Right cardiac atrium (tissue), 5 donors: Measurements from ENCODE around the gene RPS17. TPM values are rescaled to one million over a fixed set of nuclear protein-coding genes. Genes with fewer than 3 reads are reported as not detected.

Experiments used
- ATAC-seq, 2 donors: fragments of 200-7000 bp; cut with Tn5 transposase; one replicate each; pipeline versions ENCODE4 v1.8.0 to v1.9.1; 2020; ENCODE audit warnings: moderate library complexity in 2 of 2, mild to moderate bottlenecking in 1 of 2
- DNase-seq, 3 donors: peaks; one replicate each; pipeline ENCODE4 v3.0.0-alpha.2; 2020
- H3K27ac ChIP-seq: one replicate; pipeline ENCODE4 v1.5.1; 2013; ENCODE audit warnings: mild to moderate bottlenecking, low read length, control low read depth, moderate library complexity
- H3K27me3 ChIP-seq: one replicate; pipeline ENCODE4 v1.6.1; 2013; ENCODE audit not compliant: control insufficient read depth, insufficient read depth
- H3K4me1 ChIP-seq: one replicate; pipeline ENCODE4 v1.6.1; 2013; ENCODE audit warnings: low read length; ENCODE audit not compliant: control insufficient read depth, insufficient read depth
- H3K4me3 ChIP-seq: one replicate; pipeline ENCODE4 v1.5.1; 2013; ENCODE audit warnings: low read length, control low read depth
- H3K9me3 ChIP-seq: one replicate; pipeline ENCODE4 v1.6.1; 2013; ENCODE audit warnings: low read length; ENCODE audit not compliant: control insufficient read depth
- WGBS: extraction: QIAGEN DNeasy Blood & Tissue Kit; methylation state at CpG from one replicate; pipeline ENCODE4 v1.1.7; 2013; 5-methylcytosine and 5-hydroxymethylcytosine counted together
- intact Hi-C, 4 donors: fragments of 100-400 bp; cut with DNase I; formaldehyde crosslinking; loops; one replicate each; pipeline versions ENCODE4 v1.11.0 to v1.14.0; 2022 to 2023
- long read RNA-seq, 4 donors: library from polyadenylated mRNA; unstranded; transcript quantifications; one replicate each; pipeline ENCODE4 v2.0.0, GENCODE V29; 2020 to 2021
- polyA plus RNA-seq: library from polyadenylated mRNA; stranded (reverse); fragments of 200-250 nt; gene quantifications from one replicate; pipeline ENCODE4 v1.2.3, GENCODE V29; 2013
- total RNA-seq, 4 donors: library from RNA; stranded (reverse); fragmentation: NEBNext Ultra II Directional; extraction: Animal tissue kit (Norgen Biotek cat#: 25700); gene quantifications; one replicate each; pipeline ENCODE4 v1.2.1, GENCODE V29; 2021
- donor health status: healthy with polysubstance abuse.
- donor health status: DM: no; HTN: yes; CAD: no.
- donor health status: DM: no; HTN: no; CAD: no.
- donor health status: DM: no; HTN: yes; CAD: no; lungs with severe emphysema.
- donor health status: DM: yes; HTN: yes; CAD: no.

Gene RPS17
- total RNA-seq (100 to 1,000 TPM; 749 to 949 (median 824) TPM), polyA plus RNA-seq (1,832 TPM)
- long read RNA-seq, donor 1, transcript RPS17-210 (5 exons, 488 nt): major isoform, 89 of 91 reads
- long read RNA-seq, donor 1, partial matches to known transcripts: 0 of 91 reads
- long read RNA-seq, donor 1, other reads (novel, unspliced or antisense): 0 of 91 reads
- long read RNA-seq, donor 2, transcript RPS17-210 (5 exons, 488 nt): major isoform, 167 of 169 reads
- long read RNA-seq, donor 2, partial matches to known transcripts: 0 of 169 reads
- long read RNA-seq, donor 2, other reads (novel, unspliced or antisense): 0 of 169 reads
- long read RNA-seq, donor 3, transcript RPS17-209 (4 exons, 1,909 nt): minor isoform, 8 of 84 reads
- long read RNA-seq, donor 3, transcript RPS17-210 (5 exons, 488 nt): major isoform, 73 of 84 reads
- long read RNA-seq, donor 3, partial matches to known transcripts: 0 of 84 reads
- long read RNA-seq, donor 3, other reads (novel, unspliced or antisense): 1 of 84 reads
- long read RNA-seq, donor 4, transcript RPS17-210 (5 exons, 488 nt): major isoform, 105 of 107 reads
- long read RNA-seq, donor 4, partial matches to known transcripts: 2 of 107 reads
- long read RNA-seq, donor 4, other reads (novel, unspliced or antisense): 0 of 107 reads

DNA sequence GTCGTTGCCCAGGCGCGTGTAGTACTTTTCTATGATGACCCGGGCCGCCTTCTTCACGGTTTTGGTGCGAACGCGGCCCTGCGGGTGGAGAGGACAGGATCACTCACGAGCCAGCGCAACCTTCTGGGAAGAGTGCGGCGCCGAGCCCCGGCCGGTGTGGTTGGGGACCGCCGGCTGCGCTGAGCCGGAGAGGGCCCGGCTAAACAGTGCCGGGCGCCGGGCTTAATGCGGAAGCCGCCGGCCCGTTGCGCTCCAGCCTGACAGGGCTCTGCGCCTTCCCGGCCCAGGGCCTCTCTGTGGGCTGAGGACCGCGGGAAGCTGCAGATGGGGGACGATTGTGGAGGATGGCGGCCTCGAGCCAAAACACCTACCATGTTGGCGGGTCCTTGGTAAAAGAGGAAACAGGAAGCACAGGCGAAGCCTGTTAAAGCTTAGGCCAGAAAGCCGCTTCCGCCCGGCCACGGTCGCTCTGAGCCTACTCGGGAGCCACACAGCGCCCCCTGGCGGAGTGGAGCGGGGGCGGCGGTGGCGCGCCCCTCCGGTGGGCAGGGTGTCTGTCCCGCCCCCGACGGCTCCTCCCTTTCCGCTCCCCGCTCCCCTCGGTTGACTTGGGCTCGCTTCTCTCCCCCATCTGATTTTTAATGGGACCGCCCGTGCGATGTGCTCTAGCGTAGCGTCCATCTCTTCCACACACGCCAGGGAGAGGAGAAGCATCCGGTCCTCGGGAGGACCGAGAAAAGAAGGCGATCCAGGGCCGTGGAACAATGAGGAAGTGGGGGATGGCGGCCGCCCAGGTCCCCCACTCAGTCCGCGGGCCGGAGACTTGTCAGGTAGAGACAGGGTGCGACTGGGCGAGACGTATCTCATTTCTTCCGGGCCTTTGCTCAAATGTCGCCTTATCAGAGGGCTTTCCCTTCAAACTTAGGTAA is at the start of gene RPS17:
RPS17 (minus strand) TSS at position 403 of the 929 bp plus-strand sequence; CDS start at position 374, 29 bp downstream.
- H3K4me1 ChIP-seq: peaks cover 4% of the 10 kb centered on the region
- DNase-seq (peak; percentile 97 to 99 (median 99)), ATAC-seq (peak; percentile 99)
- peak within 1 kb of the TSS; percentile 80 for H3K27ac ChIP-seq
- no peaks in the 10 kb centered on the region for H3K27me3 ChIP-seq
- no peaks in the 10 kb centered on the region for H3K9me3 ChIP-seq
- H3K4me3 ChIP-seq: peak within 1 kb of the TSS; percentile 74
- WGBS: under 1% methylated on average over 81 of the region's 81 CpGs
- intact Hi-C loops: loop anchor here in 1 of 4 donors (10.0 kb wide), 1 partner anchor 174 kb away; no protein-coding TSS in a partner anchor

DNA sequence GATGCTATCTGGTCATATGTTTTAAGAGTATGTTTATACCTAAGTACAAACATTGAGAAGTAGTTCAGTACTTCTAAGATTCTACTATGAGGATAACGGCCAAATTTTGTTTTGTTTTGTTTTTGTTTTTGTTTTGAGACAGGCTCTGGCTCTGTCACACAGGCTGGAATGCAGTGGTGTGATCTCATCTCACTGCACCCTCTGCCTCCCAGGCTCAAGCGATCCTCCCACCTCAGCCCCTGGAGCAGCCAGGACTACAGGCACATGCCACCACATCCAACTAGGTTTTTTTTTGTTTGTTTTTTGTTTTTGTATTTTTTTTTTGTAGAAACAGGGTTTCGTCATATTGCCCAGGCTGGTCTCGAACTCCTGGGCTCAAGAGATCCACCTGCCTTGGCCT is 47.5 kb upstream of the RPS17 start:
- intact Hi-C loops: no loop called here
- Histone ChIP-seq H3K4me1 (no peaks in the 10 kb centered on the region), H3K9me3 (no peaks in the 10 kb centered on the region), H3K27me3 (no peaks in the 10 kb centered on the region), H3K4me3 (no peak overlapping the region), H3K27ac (no peak overlapping the region)
- 76% methylated on average over 4 of the region's 4 CpGs for WGBS
- no peak for DNase-seq
- no peak for ATAC-seq

DNA sequence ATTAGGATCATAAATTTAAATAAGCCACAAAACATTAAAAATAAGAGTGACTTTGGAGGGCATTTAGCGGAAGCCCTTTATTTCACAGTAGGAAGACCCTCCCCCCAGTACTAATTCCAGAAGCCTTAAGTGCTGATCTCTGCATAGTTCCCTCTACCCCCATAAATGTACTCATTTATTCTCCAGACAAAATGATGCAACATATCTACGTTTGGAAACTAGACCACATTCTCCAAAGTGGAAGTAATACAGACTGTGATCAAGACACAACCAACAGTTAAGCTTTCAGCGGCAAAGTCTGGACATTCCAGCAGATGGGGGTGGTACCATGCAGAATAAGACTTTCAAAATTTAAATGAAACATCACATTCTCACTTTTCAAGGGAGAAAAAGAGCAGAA is 44.8 kb upstream of the RPS17 start:
- H3K27me3 ChIP-seq: no peaks in the 10 kb centered on the region
- no peak overlapping the region for H3K4me3 ChIP-seq
- DNase-seq (no peak), ATAC-seq (no peak)
- WGBS: 41% methylated on average over 3 of the region's 3 CpGs
- intact Hi-C loops: no loop called here
- H3K9me3 ChIP-seq: no peaks in the 10 kb centered on the region
- no peak overlapping the region for H3K27ac ChIP-seq
- H3K4me1 ChIP-seq: no peaks in the 10 kb centered on the region

DNA sequence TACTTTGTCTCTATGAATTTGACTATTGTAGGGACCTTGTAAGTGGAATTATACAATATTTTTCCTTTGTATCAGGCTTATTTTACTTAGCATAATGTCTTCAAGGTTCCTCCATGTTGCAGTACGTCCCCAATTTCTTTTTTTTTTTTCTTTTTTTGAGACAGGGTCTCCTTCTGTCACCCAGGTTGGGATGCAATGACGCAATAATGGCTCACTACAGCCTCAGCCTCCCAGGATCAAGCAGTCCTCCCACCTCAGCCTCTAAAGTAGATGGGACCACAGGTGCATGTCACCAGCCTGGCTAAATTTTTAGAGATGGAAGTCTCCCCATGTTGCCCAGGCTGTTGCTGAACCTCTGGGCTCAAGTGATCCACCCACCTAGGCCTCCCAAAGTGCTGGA is 40.5 kb upstream of the RPS17 start:
- 76% methylated on average over 2 of the region's 2 CpGs for WGBS
- Histone ChIP-seq H3K9me3 (no peaks in the 10 kb centered on the region), H3K4me3 (no peak overlapping the region), H3K27me3 (no peaks in the 10 kb centered on the region), H3K27ac (no peak overlapping the region), H3K4me1 (no peaks in the 10 kb centered on the region)
- intact Hi-C loops: no loop called here
- DNase-seq: no peak
- no peak for ATAC-seq

DNA sequence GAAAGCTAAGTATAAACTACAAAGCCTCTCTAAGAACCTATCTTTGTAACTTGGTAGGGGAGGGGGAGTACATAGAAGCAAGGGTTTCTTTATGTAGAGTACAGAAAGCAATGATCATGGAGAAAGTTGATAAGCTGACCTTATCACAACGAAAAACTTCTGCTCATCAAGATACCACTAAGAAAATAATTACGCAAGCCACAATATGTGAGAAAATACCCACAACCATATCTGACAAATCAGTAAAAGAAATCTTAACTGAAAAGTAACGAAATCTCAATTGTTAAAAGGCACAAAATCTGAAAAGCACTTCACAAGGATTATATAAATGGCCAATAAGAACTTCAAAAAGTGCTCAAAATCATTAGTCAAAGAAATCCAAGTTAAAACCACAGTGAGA is 35.1 kb upstream of the RPS17 start:
- 66% methylated on average over 3 of the region's 3 CpGs for WGBS
- no peak for DNase-seq
- ATAC-seq: no peak
- intact Hi-C loops: no loop called here
- H3K27ac ChIP-seq: no peak overlapping the region
- H3K27me3 ChIP-seq: no peaks in the 10 kb centered on the region
- no peaks in the 10 kb centered on the region for H3K9me3 ChIP-seq
- H3K4me3 ChIP-seq: no peak overlapping the region
- H3K4me1 ChIP-seq: no peaks in the 10 kb centered on the region

DNA sequence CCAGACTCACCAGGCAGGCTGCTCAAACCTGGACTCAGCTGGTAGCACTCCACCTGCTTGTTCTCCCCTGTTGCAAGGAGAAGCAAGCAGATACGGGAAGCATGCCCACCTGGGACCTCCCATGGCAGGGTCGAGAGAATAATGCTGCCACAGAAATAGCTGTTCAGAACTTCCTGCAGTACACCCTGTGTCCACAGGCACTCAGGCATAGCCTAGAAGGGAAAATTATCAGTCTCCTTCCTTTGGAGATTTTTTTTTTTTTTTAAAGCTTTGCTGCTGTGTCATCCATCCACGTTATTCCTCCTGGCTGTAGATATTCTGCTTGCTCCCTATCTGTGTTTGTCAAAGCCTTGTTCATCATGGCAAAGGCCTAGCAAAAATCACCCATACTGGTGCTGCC is 32.7 kb upstream of the RPS17 start:
- Histone ChIP-seq H3K9me3 (no peaks in the 10 kb centered on the region), H3K27me3 (no peaks in the 10 kb centered on the region), H3K4me3 (no peak overlapping the region), H3K4me1 (no peaks in the 10 kb centered on the region), H3K27ac (no peak overlapping the region)
- WGBS: 57% methylated on average over 3 of the region's 3 CpGs
- intact Hi-C loops: no loop called here
- ATAC-seq: no peak
- no peak for DNase-seq

DNA sequence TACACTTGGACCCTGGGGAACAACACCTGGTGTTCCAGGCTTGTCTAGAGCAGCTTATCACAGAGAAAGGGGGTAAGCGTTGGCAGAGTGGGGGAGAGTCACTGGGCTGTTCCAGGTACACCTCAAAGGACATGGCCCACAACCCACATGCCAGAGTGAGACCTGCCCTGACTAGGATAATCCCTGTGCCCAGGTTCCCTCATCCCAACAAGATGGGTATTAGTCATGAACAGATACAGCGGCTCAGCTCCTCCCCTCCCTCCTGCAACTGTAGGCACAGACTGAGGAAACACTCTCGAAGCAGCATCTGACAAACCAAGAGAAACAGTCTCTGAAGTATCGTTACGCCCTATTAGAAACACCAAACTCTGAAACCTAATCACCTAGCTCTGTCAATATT is 32.1 kb upstream of the RPS17 start:
- no peaks in the 10 kb centered on the region for H3K4me1 ChIP-seq
- no peak overlapping the region for H3K27ac ChIP-seq
- intact Hi-C loops: no loop called here
- H3K4me3 ChIP-seq: no peak overlapping the region
- DNase-seq (no peak), ATAC-seq (peak in 1 of 2 donors; percentile 25)
- WGBS: 73% methylated on average over 5 of the region's 5 CpGs
- H3K9me3 ChIP-seq: no peaks in the 10 kb centered on the region
- no peaks in the 10 kb centered on the region for H3K27me3 ChIP-seq

DNA sequence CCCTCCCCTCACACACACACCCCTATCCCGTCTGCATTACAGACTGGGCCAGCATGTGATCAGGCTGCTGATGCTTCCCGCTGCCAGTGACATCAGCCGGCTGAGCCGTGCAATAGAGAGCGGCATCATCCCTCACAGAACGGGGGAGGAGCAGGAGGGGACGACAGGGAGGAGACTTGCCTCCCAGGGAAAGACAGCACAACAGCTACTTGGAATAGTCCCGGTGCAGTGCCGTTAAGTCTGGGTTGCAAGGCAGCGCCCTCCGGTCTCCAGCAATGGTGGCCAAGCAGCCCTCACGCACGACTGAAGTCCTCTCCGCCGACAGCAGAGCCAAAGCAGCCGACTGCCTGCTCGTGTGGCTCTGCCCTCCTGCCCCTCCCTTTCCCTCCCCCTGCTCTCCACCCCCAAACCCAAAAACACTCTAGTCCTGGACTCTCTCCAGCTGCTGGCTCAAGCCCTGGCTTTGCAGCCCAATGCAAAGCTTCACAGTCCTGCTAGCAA is 31.5 kb upstream of the RPS17 start:
- peak; percentile 92 to 93 for ATAC-seq
- DNase-seq: peak; percentile 71 to 87 (median 86)
- WGBS: under 1% methylated on average over 17 of the region's 17 CpGs
- Histone ChIP-seq H3K9me3 (no peaks in the 10 kb centered on the region), H3K27me3 (no peaks in the 10 kb centered on the region), H3K27ac (peak overlapping the region; percentile 4), H3K4me3 (peak overlapping the region; percentile 42), H3K4me1 (no peaks in the 10 kb centered on the region)
- intact Hi-C loops: no loop called here

DNA sequence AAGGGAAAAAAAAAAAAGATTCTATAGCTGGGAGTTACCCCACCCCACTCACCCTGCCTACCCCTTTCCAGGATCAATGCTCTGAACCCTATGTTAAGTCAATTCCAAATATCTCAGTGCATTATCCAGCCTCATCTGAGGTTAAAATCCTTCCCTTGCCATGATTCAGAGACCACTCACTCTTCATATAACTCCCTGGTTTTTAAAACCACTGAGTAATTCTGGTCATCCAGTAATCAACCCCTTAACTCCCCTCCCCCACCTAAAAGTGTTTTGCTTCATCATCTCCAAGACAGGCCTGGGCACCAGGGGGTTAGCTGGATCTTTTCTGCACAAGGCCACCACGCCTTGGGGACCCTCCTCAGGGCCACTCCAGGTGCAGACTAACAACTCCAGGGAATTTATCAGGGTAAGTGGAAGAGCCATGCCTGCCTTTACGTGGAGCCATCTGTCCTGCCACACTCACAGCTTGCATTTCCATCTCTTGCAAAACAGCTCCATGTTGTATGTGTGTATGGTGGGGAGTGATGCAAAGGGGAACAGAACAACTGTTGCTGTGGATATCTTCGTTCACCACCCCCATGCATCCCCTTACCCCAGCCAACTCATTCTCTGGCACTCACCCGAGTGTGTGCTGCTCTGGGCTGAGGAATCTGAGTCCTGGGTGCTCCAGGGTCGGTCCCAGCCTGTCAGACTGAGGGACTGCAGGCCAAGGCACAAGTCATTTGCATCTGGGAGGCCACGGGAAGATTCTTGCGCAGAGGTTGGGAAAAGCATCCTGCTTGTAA is 30.7 kb upstream of the RPS17 start:
- ATAC-seq: no peak

DNA sequence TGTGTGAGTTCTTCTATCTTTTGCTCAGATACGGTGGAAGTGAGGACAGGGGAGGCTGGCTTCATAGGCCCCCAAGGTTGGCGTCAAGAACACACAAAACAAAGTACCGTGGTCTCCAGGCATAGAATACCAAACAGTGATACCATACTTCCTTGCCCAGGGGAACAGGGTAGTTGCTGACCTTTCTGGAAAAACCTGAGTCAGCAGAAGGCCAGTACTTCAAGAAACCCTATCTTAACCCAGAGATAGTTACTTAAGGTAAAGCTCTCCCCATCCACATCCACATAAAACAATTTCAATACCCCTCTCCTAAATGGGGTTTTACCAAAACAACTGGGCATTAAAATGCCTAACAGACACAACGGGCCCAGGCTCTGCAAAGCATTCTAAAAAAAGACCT is 29.6 kb upstream of the RPS17 start:
- ATAC-seq (no peak), DNase-seq (no peak)
- no peaks in the 10 kb centered on the region for H3K9me3 ChIP-seq
- no peak overlapping the region for H3K27ac ChIP-seq
- WGBS: 86% methylated on average over 4 of the region's 4 CpGs
- no peaks in the 10 kb centered on the region for H3K4me1 ChIP-seq
- H3K27me3 ChIP-seq: no peaks in the 10 kb centered on the region
- no peak overlapping the region for H3K4me3 ChIP-seq
- intact Hi-C loops: no loop called here

More for the DNA sequence above, 30.7 kb upstream of the RPS17 start:
- Histone ChIP-seq H3K4me3 (peak overlapping the region; percentile 42), H3K27ac (no peak overlapping the region), H3K9me3 (no peaks in the 10 kb centered on the region), H3K4me1 (no peaks in the 10 kb centered on the region), H3K27me3 (no peaks in the 10 kb centered on the region)
- intact Hi-C loops: no loop called here
- WGBS: 39% methylated on average over 7 of the region's 7 CpGs
- peak in 1 of 3 donors; percentile 42 for DNase-seq
